Measurements from ENCODE around the gene ALDH3B2. TPM values are rescaled to one million over a fixed set of nuclear protein-coding genes. Genes with fewer than 3 reads are reported as not detected.
A peak's percentile ranks its signal among the peaks of the same experiment; 100 is the strongest.
"Not testable (repeated sequence)": the region's sequence is repeated elsewhere in the genome, so short reads cannot be mapped to it uniquely, and the experiment has no call there.

Gene ALDH3B2
- polyA plus RNA-seq, 1 donor, result not detected

- Histone ChIP-seq H3K27me3 (ENCODE audit: control insufficient read depth, insufficient read depth, low read length) (peaks cover 12% of the 10 kb centered on the region), H3K4me1 (ENCODE audit: control insufficient read depth, insufficient read depth, low read length) (peaks cover 13% of the 10 kb centered on the region)
- H3K4me3 ChIP-seq (ENCODE audit: low read length); H3K36me3 ChIP-seq (ENCODE audit: control insufficient read depth, insufficient read depth, low read length); DNase-seq; H3K9me3 ChIP-seq (ENCODE audit: control insufficient read depth, low read depth, low read length); H3K27ac ChIP-seq (ENCODE audit: low read length): not testable (repeated sequence)
- no CpG with 5 or more reads among the region's 40 CpGs for WGBS (ENCODE audit: insufficient coverage, low lambda C conversion rate)
Measured at GRCh38 chr11:67618901-67619659, 55.3 kb downstream of the ALDH3B2 start.

- H3K27me3 ChIP-seq (ENCODE audit: control insufficient read depth, insufficient read depth, low read length), result peaks cover 12% of the 10 kb centered on the region
- peaks cover 3% of the 10 kb centered on the region for H3K9me3 ChIP-seq (ENCODE audit: control insufficient read depth, low read depth, low read length)
- WGBS (ENCODE audit: insufficient coverage, low lambda C conversion rate), result 83% methylated on average over 1 of the region's 7 CpGs
- H3K36me3 ChIP-seq (ENCODE audit: control insufficient read depth, insufficient read depth, low read length), result peaks cover 7% of the 10 kb centered on the region
- H3K27ac ChIP-seq (ENCODE audit: low read length), result no peak overlapping the region
- no peak for DNase-seq
- peaks cover 13% of the 10 kb centered on the region for H3K4me1 ChIP-seq (ENCODE audit: control insufficient read depth, insufficient read depth, low read length)
- H3K4me3 ChIP-seq (ENCODE audit: low read length), result no peak overlapping the region
Measured at GRCh38 chr11:67617243-67617953, 57.0 kb downstream of the ALDH3B2 start.

GRCh38 chr11:67616431-67617242 is 57.8 kb downstream of the ALDH3B2 start:
- Histone ChIP-seq H3K9me3 (ENCODE audit: control insufficient read depth, low read depth, low read length) (peaks cover 3% of the 10 kb centered on the region), H3K36me3 (ENCODE audit: control insufficient read depth, insufficient read depth, low read length) (peaks cover 13% of the 10 kb centered on the region), H3K4me3 (ENCODE audit: low read length) (no peak overlapping the region), H3K4me1 (ENCODE audit: control insufficient read depth, insufficient read depth, low read length) (peaks cover 13% of the 10 kb centered on the region), H3K27ac (ENCODE audit: low read length) (no peak overlapping the region), H3K27me3 (ENCODE audit: control insufficient read depth, insufficient read depth, low read length) (peaks cover 12% of the 10 kb centered on the region)
- 100% methylated on average over 1 of the region's 11 CpGs for WGBS (ENCODE audit: insufficient coverage, low lambda C conversion rate)
- DNase-seq, result no peak

GRCh38 chr11:67615728-67616430 is 58.5 kb downstream of the ALDH3B2 start:
- no CpG with 5 or more reads among the region's 34 CpGs for WGBS (ENCODE audit: insufficient coverage, low lambda C conversion rate)
- Histone ChIP-seq H3K9me3 (ENCODE audit: control insufficient read depth, low read depth, low read length) (peaks cover 3% of the 10 kb centered on the region), H3K27me3 (ENCODE audit: control insufficient read depth, insufficient read depth, low read length) (peaks cover 12% of the 10 kb centered on the region), H3K4me1 (ENCODE audit: control insufficient read depth, insufficient read depth, low read length) (peaks cover 13% of the 10 kb centered on the region), H3K4me3 (ENCODE audit: low read length) (no peak overlapping the region), H3K27ac (ENCODE audit: low read length) (no peak overlapping the region), H3K36me3 (ENCODE audit: control insufficient read depth, insufficient read depth, low read length) (peaks cover 21% of the 10 kb centered on the region)
- DNase-seq, result no peak

GRCh38 chr11:67614730-67615714 is 59.4 kb downstream of the ALDH3B2 start:
- Histone ChIP-seq H3K4me3 (ENCODE audit: low read length) (no peak overlapping the region), H3K27ac (ENCODE audit: low read length) (no peak overlapping the region), H3K27me3 (ENCODE audit: control insufficient read depth, insufficient read depth, low read length) (peaks cover 12% of the 10 kb centered on the region), H3K36me3 (ENCODE audit: control insufficient read depth, insufficient read depth, low read length) (peaks cover 30% of the 10 kb centered on the region), H3K4me1 (ENCODE audit: control insufficient read depth, insufficient read depth, low read length) (peaks cover 13% of the 10 kb centered on the region), H3K9me3 (ENCODE audit: control insufficient read depth, low read depth, low read length) (peaks cover 3% of the 10 kb centered on the region)
- peak in 1 of 2 donors; percentile 43 for DNase-seq
- no CpG with 5 or more reads among the region's 18 CpGs for WGBS (ENCODE audit: insufficient coverage, low lambda C conversion rate)

- Histone ChIP-seq H3K27me3 (ENCODE audit: control insufficient read depth, insufficient read depth, low read length) (peaks cover 12% of the 10 kb centered on the region), H3K4me3 (ENCODE audit: low read length) (peak overlapping the region; percentile 46), H3K36me3 (ENCODE audit: control insufficient read depth, insufficient read depth, low read length) (peaks cover 36% of the 10 kb centered on the region), H3K9me3 (ENCODE audit: control insufficient read depth, low read depth, low read length) (peaks cover 3% of the 10 kb centered on the region), H3K27ac (ENCODE audit: low read length) (peak overlapping the region; percentile 41), H3K4me1 (ENCODE audit: control insufficient read depth, insufficient read depth, low read length) (peaks cover 13% of the 10 kb centered on the region)
- DNase-seq, result peak; percentile 52 to 64
- no CpG with 5 or more reads among the region's 23 CpGs for WGBS (ENCODE audit: insufficient coverage, low lambda C conversion rate)
Measured at GRCh38 chr11:67613960-67614715, 60.3 kb downstream of the ALDH3B2 start.

- no CpG with 5 or more reads among the region's 17 CpGs for WGBS (ENCODE audit: insufficient coverage, low lambda C conversion rate)
- Histone ChIP-seq H3K27me3 (ENCODE audit: control insufficient read depth, insufficient read depth, low read length) (peaks cover 12% of the 10 kb centered on the region), H3K27ac (ENCODE audit: low read length) (peak overlapping the region; percentile 41), H3K36me3 (ENCODE audit: control insufficient read depth, insufficient read depth, low read length) (peaks cover 43% of the 10 kb centered on the region), H3K4me3 (ENCODE audit: low read length) (peak overlapping the region; percentile 46), H3K9me3 (ENCODE audit: control insufficient read depth, low read depth, low read length) (peaks cover 3% of the 10 kb centered on the region), H3K4me1 (ENCODE audit: control insufficient read depth, insufficient read depth, low read length) (peaks cover 13% of the 10 kb centered on the region)
- DNase-seq, result no peak
Measured at GRCh38 chr11:67613313-67613959, 61.0 kb downstream of the ALDH3B2 start.

- Histone ChIP-seq H3K27me3 (ENCODE audit: control insufficient read depth, insufficient read depth, low read length) (peaks cover 12% of the 10 kb centered on the region), H3K4me1 (ENCODE audit: control insufficient read depth, insufficient read depth, low read length) (peaks cover 18% of the 10 kb centered on the region), H3K36me3 (ENCODE audit: control insufficient read depth, insufficient read depth, low read length) (peaks cover 45% of the 10 kb centered on the region), H3K9me3 (ENCODE audit: control insufficient read depth, low read depth, low read length) (peaks cover 3% of the 10 kb centered on the region), H3K4me3 (ENCODE audit: low read length) (no peak overlapping the region), H3K27ac (ENCODE audit: low read length) (no peak overlapping the region)
- DNase-seq, result no peak
- no CpG with 5 or more reads among the region's 13 CpGs for WGBS (ENCODE audit: insufficient coverage, low lambda C conversion rate)
Measured at GRCh38 chr11:67612751-67613150, 61.7 kb downstream of the ALDH3B2 start.

Data from large intestine (tissue), 3 donors.